ENCODE measurements around the gene RNF5.
A peak's percentile ranks its signal among the peaks of the same experiment; 100 is the strongest.

RNF5 gene

GRCh38 chr6:32190911-32191677 is 12.9 kb downstream of the RNF5 start:
- peak overlapping the region in 1 of 2 experiments; percentile 85 for H3K4me3 ChIP-seq (ENCODE audit: insufficient read depth in 1 of 2, low read depth in 1 of 2, low read length in 2 of 2)
- H3K9ac ChIP-seq (ENCODE audit: low read length): peak overlapping the region; percentile 95
- peak overlapping the region; percentile 100 for H4K8ac ChIP-seq (ENCODE audit: low read length)
- H2BK5ac ChIP-seq (ENCODE audit: low read depth, low read length, poor library complexity, severe bottlenecking): no peak overlapping the region
- H2BK12ac ChIP-seq (ENCODE audit: low read length in 2 of 2): peak overlapping the region; percentile 97 to 98
- peak overlapping the region; percentile 79 for H3K27ac ChIP-seq (ENCODE audit: low read length, poor library complexity, severe bottlenecking)
- H4K91ac ChIP-seq (ENCODE audit: low read length): peak overlapping the region; percentile 97
- H3K23ac ChIP-seq (ENCODE audit: low read length in 2 of 2): peak overlapping the region in 1 of 2 experiments; percentile 3
- H2BK120ac ChIP-seq (ENCODE audit: low read depth, low read length): peak overlapping the region; percentile 99
- H3K4me2 ChIP-seq (ENCODE audit: low read length, poor library complexity, severe bottlenecking): peak overlapping the region; percentile 83
- WGBS: 91% methylated on average over 6 of the region's 8 CpGs
- H3K9me3 ChIP-seq (ENCODE audit: control insufficient read depth, low read length): no peaks in the 10 kb centered on the region
- no peak overlapping the region for H3K14ac ChIP-seq (ENCODE audit: low read length in 2 of 2)
- peak overlapping the region; percentile 1 for H2AK5ac ChIP-seq (ENCODE audit: low read length, severe bottlenecking)
- peak; percentile 11 for DNase-seq
- peak overlapping the region; percentile 13 to 14 for H3K18ac ChIP-seq (ENCODE audit: low read depth in 1 of 2, low read length in 2 of 2)
- peaks cover 14% of the 10 kb centered on the region for H3K79me1 ChIP-seq (replicated peaks; ENCODE audit: low read length, poor library complexity, severe bottlenecking)
- H2AFZ ChIP-seq (ENCODE audit: low read depth, low read length): no peak overlapping the region
- peak overlapping the region; percentile 81 to 93 for H3K4ac ChIP-seq (ENCODE audit: low read depth in 1 of 2, low read length in 2 of 2)
- H2BK15ac ChIP-seq (ENCODE audit: low read depth, poor library complexity, severe bottlenecking): peak overlapping the region; percentile 88
- peaks cover 36% of the 10 kb centered on the region for H3K4me1 ChIP-seq (ENCODE audit: control insufficient read depth, insufficient read depth, low read depth, low read length)
- H3K36me3 ChIP-seq (ENCODE audit: control insufficient read depth in 1 of 2, insufficient read depth in 2 of 2, low read depth in 1 of 2, low read length in 2 of 2): peaks cover 20 to 26% of the 10 kb centered on the region in 2 experiments
- H3K27me3 ChIP-seq (ENCODE audit: control insufficient read depth in 1 of 2, insufficient read depth in 1 of 2, low read length in 2 of 2): no peaks in the 10 kb centered on the region

DNA sequence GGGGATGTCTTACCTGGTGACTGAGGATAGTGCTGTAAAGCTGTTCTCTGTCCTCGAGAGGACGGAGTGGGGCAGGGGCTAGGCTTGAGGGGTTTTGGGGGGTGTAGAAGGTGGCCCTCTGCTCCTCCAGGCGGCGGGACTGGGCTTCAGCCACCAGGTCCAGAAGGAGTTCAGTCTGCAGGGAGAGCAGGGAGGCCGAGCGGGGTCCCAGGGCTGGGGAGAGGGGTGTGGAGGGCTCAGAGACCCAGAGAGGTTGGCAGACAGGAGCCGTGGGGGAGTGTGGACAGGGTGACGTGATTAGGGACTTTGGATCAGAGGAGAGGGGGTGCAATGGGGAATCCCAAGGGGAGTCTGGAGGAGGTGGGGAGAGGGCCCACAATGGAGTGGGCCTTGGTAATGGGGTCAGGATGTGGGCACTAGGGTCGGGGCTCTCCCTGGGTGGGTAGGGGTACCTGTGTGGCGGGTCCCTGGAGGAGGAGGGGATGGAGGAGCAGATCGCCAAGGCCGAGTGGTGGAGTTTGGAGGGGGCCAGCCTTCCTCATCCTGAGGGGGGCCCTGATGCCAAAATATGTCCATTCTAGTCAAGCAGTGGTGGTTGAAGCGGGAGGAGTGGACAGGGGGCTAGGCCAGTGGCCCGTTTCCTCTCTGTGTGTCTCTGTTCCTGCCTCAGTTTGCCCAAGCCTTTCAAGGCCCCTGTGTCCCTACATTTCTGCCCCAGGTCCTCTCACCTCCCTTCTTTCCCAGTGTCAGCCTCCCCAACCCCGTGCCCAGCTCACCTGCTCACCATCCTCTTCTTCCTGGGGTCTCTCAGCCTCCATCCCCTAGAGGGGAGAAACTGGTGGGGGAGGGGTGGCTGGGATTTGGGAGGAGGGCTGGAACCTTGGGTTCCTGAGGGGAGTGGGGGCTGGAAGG is 13.7 kb downstream of the RNF5 start:
- peak overlapping the region; percentile 85 to 96 for H3K18ac ChIP-seq (ENCODE audit: low read depth in 1 of 2, low read length in 2 of 2)
- no peak overlapping the region for H3K4me2 ChIP-seq (ENCODE audit: low read length, poor library complexity, severe bottlenecking)
- H2BK12ac ChIP-seq (ENCODE audit: low read length in 2 of 2): peak overlapping the region; percentile 97 to 98
- H3K79me1 ChIP-seq (replicated peaks; ENCODE audit: low read length, poor library complexity, severe bottlenecking): peaks cover 14% of the 10 kb centered on the region
- peak overlapping the region; percentile 36 for H2AFZ ChIP-seq (ENCODE audit: low read depth, low read length)
- H3K36me3 ChIP-seq (ENCODE audit: control insufficient read depth in 1 of 2, insufficient read depth in 2 of 2, low read depth in 1 of 2, low read length in 2 of 2): peaks cover 12 to 18% of the 10 kb centered on the region in 2 experiments
- no peaks in the 10 kb centered on the region for H3K9me3 ChIP-seq (ENCODE audit: control insufficient read depth, low read length)
- H3K9ac ChIP-seq (ENCODE audit: low read length): no peak overlapping the region
- DNase-seq: no peak
- 93% methylated on average over 12 of the region's 15 CpGs for WGBS
- peak overlapping the region; percentile 99 for H2BK120ac ChIP-seq (ENCODE audit: low read depth, low read length)
- peak overlapping the region; percentile 97 for H4K91ac ChIP-seq (ENCODE audit: low read length)
- peak overlapping the region; percentile 92 for H2AK5ac ChIP-seq (ENCODE audit: low read length, severe bottlenecking)
- H3K23ac ChIP-seq (ENCODE audit: low read length in 2 of 2): peak overlapping the region in 1 of 2 experiments; percentile 9
- H2BK5ac ChIP-seq (ENCODE audit: low read depth, low read length, poor library complexity, severe bottlenecking): no peak overlapping the region
- H4K8ac ChIP-seq (ENCODE audit: low read length): peak overlapping the region; percentile 100
- H3K27ac ChIP-seq (ENCODE audit: low read length, poor library complexity, severe bottlenecking): no peak overlapping the region
- H3K4me1 ChIP-seq (ENCODE audit: control insufficient read depth, insufficient read depth, low read depth, low read length): peaks cover 43% of the 10 kb centered on the region
- peak overlapping the region; percentile 90 to 98 for H3K4ac ChIP-seq (ENCODE audit: low read depth in 1 of 2, low read length in 2 of 2)
- H3K14ac ChIP-seq (ENCODE audit: low read length in 2 of 2): peak overlapping the region in 1 of 2 experiments; percentile 86
- H3K27me3 ChIP-seq (ENCODE audit: control insufficient read depth in 1 of 2, insufficient read depth in 1 of 2, low read length in 2 of 2): no peaks in the 10 kb centered on the region
- no peak overlapping the region for H3K4me3 ChIP-seq (ENCODE audit: insufficient read depth in 1 of 2, low read depth in 1 of 2, low read length in 2 of 2)
- H2BK15ac ChIP-seq (ENCODE audit: low read depth, poor library complexity, severe bottlenecking): peak overlapping the region; percentile 88

- peak within 1 kb of the TSS; percentile 95 to 97 for H3K18ac ChIP-seq (ENCODE audit: low read depth in 1 of 2, low read length in 2 of 2)
- no peaks in the 10 kb centered on the region for H3K9me3 ChIP-seq (ENCODE audit: control insufficient read depth, low read length)
- peak within 1 kb of the TSS; percentile 100 for H4K8ac ChIP-seq (ENCODE audit: low read length)
- peak within 1 kb of the TSS; percentile 36 for H3K9ac ChIP-seq (ENCODE audit: low read length)
- peak; percentile 41 for DNase-seq
- peak within 1 kb of the TSS; percentile 99 for H2BK120ac ChIP-seq (ENCODE audit: low read depth, low read length)
- H2BK12ac ChIP-seq (ENCODE audit: low read length in 2 of 2): peak within 1 kb of the TSS; percentile 97 to 98
- no peaks in the 10 kb centered on the region for H3K27me3 ChIP-seq (ENCODE audit: control insufficient read depth in 1 of 2, insufficient read depth in 1 of 2, low read length in 2 of 2)
- H3K4me2 ChIP-seq (ENCODE audit: low read length, poor library complexity, severe bottlenecking): no peak within 1 kb of the TSS
- no peak within 1 kb of the TSS for H2BK5ac ChIP-seq (ENCODE audit: low read depth, low read length, poor library complexity, severe bottlenecking)
- H3K4ac ChIP-seq (ENCODE audit: low read depth in 1 of 2, low read length in 2 of 2): peak within 1 kb of the TSS; percentile 90 to 98
- peak within 1 kb of the TSS in 1 of 2 experiments; percentile 9 for H3K23ac ChIP-seq (ENCODE audit: low read length in 2 of 2)
- peak within 1 kb of the TSS; percentile 36 for H2AFZ ChIP-seq (ENCODE audit: low read depth, low read length)
- 72% methylated on average over 4 of the region's 5 CpGs for WGBS
- H3K14ac ChIP-seq (ENCODE audit: low read length in 2 of 2): peak within 1 kb of the TSS in 1 of 2 experiments; percentile 86
- H2BK15ac ChIP-seq (ENCODE audit: low read depth, poor library complexity, severe bottlenecking): peak within 1 kb of the TSS; percentile 88
- peak within 1 kb of the TSS; percentile 92 for H2AK5ac ChIP-seq (ENCODE audit: low read length, severe bottlenecking)
- H3K27ac ChIP-seq (ENCODE audit: low read length, poor library complexity, severe bottlenecking): no peak within 1 kb of the TSS
- H3K79me1 ChIP-seq (replicated peaks; ENCODE audit: low read length, poor library complexity, severe bottlenecking): peaks cover 13% of the 10 kb centered on the region
- H3K36me3 ChIP-seq (ENCODE audit: control insufficient read depth in 1 of 2, insufficient read depth in 2 of 2, low read depth in 1 of 2, low read length in 2 of 2): peaks cover 5 to 11% of the 10 kb centered on the region in 2 experiments
- peaks cover 42% of the 10 kb centered on the region for H3K4me1 ChIP-seq (ENCODE audit: control insufficient read depth, insufficient read depth, low read depth, low read length)
- no peak within 1 kb of the TSS for H3K4me3 ChIP-seq (ENCODE audit: insufficient read depth in 1 of 2, low read depth in 1 of 2, low read length in 2 of 2)
- peak within 1 kb of the TSS; percentile 98 for H4K91ac ChIP-seq (ENCODE audit: low read length)
These were observed 14.4 kb downstream of the RNF5 start, which contains the start of gene GPSM3 for GRCh38 chr6:32192608-32193039. GPSM3 (minus strand) TSS chr6:32192643; CDS start chr6:32192513, 130 bp downstream.
